Measurements from ENCODE around the gene LETM1. TPM values are rescaled to one million over a fixed set of nuclear protein-coding genes. Genes with fewer than 3 reads are reported as not detected.

Gene LETM1
- total and polyA plus RNA-seq, 2 experiments from 2014 or later: 23.3 to 68.9 TPM

DNA sequence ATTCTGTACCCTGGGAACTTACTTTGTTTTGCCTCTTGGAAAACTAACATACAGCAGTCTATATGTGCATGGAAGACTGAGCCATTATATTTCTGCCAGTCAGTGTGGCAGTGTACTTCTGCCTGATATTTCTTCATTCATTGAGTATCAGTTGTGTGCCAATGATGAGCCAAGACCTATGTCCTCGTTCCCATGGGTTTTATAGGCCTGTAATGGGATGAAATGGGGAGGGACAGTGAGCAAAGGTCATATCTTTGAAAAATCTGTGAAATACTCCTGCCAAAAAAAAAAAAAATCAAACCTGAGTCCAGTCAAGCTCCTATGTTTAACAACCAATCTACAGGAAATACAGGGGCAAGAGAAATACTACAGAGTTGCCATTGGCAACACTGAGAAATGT lies 24.4 kb upstream of the LETM1 start:
- H3K36me3 ChIP-seq (ENCODE audit: insufficient read depth): no peaks in the 10 kb centered on the region
- H2AFZ ChIP-seq: no peak overlapping the region
- Mint-ChIP-seq H3K4me3 (no peak overlapping the region), H3K36me3 (ENCODE audit: low read depth) (peaks cover 2% of the 10 kb centered on the region; the same call in 2 of the 3 replicates), H3K4me1 (peaks cover 18% of the 10 kb centered on the region), H3K27me3 (ENCODE audit: insufficient read depth, low read depth, poor library complexity) (peaks cover 10% of the 10 kb centered on the region), H3K9me3 (no peaks in the 10 kb centered on the region), H3K27ac (no peak overlapping the region)
- DNase-seq (ENCODE audit: low spot score): no peak
- no peaks in the 10 kb centered on the region for H3K9me2 ChIP-seq (ENCODE audit: insufficient read depth)
- no peaks in the 10 kb centered on the region for H3F3A ChIP-seq (replicated peaks; ENCODE audit: low read depth)
- peaks cover 99% of the 10 kb centered on the region for H3K79me2 ChIP-seq (replicated peaks; ENCODE audit: insufficient read depth)
- no peak overlapping the region for H3K27ac ChIP-seq (ENCODE audit: low read depth)
- no peak for TF ChIP-seq JUNB (IDR thresholded peaks at IDR 0.05; ENCODE audit: unreplicated experiment)
- no peak for TF ChIP-seq CREB1 (CRISPR knock-in tag; IDR thresholded peaks at IDR 0.05; ENCODE audit: low read depth)
- TF ChIP-seq ZNF331 (CRISPR knock-in tag; IDR thresholded peaks at IDR 0.05; ENCODE audit: low read depth): no peak
- TF ChIP-seq, protein P1, sequence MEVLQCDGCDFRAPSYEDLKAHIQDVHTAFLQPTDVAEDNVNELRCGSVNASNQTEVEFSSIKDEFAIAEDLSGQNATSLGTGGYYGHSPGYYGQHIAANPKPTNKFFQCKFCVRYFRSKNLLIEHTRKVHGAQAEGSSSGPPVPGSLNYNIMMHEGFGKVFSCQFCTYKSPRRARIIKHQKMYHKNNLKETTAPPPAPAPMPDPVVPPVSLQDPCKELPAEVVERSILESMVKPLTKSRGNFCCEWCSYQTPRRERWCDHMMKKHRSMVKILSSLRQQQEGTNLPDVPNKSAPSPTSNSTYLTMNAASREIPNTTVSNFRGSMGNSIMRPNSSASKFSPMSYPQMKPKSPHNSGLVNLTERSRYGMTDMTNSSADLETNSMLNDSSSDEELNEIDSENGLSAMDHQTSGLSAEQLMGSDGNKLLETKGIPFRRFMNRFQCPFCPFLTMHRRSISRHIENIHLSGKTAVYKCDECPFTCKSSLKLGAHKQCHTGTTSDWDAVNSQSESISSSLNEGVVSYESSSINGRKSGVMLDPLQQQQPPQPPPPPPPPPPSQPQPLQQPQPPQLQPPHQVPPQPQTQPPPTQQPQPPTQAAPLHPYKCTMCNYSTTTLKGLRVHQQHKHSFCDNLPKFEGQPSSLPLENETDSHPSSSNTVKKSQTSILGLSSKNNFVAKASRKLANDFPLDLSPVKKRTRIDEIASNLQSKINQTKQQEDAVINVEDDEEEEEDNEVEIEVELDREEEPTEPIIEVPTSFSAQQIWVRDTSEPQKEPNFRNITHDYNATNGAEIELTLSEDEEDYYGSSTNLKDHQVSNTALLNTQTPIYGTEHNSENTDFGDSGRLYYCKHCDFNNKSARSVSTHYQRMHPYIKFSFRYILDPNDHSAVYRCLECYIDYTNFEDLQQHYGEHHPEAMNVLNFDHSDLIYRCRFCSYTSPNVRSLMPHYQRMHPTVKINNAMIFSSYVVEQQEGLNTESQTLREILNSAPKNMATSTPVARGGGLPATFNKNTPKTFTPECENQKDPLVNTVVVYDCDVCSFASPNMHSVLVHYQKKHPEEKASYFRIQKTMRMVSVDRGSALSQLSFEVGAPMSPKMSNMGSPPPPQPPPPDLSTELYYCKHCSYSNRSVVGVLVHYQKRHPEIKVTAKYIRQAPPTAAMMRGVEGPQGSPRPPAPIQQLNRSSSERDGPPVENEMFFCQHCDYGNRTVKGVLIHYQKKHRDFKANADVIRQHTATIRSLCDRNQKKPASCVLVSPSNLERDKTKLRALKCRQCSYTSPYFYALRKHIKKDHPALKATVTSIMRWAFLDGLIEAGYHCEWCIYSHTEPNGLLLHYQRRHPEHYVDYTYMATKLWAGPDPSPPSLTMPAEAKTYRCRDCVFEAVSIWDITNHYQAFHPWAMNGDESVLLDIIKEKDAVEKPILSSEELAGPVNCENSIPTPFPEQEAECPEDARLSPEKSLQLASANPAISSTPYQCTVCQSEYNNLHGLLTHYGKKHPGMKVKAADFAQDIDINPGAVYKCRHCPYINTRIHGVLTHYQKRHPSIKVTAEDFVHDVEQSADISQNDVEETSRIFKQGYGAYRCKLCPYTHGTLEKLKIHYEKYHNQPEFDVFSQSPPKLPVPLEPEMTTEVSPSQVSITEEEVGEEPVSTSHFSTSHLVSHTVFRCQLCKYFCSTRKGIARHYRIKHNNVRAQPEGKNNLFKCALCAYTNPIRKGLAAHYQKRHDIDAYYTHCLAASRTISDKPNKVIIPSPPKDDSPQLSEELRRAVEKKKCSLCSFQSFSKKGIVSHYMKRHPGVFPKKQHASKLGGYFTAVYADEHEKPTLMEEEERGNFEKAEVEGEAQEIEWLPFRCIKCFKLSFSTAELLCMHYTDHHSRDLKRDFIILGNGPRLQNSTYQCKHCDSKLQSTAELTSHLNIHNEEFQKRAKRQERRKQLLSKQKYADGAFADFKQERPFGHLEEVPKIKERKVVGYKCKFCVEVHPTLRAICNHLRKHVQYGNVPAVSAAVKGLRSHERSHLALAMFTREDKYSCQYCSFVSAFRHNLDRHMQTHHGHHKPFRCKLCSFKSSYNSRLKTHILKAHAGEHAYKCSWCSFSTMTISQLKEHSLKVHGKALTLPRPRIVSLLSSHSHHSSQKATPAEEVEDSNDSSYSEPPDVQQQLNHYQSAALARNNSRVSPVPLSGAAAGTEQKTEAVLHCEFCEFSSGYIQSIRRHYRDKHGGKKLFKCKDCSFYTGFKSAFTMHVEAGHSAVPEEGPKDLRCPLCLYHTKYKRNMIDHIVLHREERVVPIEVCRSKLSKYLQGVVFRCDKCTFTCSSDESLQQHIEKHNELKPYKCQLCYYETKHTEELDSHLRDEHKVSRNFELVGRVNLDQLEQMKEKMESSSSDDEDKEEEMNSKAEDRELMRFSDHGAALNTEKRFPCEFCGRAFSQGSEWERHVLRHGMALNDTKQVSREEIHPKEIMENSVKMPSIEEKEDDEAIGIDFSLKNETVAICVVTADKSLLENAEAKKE (CRISPR knock-in tag; IDR thresholded peaks at IDR 0.05): no peak
- no peak for TF ChIP-seq NANOG (IDR thresholded peaks at IDR 0.05; ENCODE audit: borderline replicate concordance)
- no peak for TF ChIP-seq EZH2 (IDR thresholded peaks at IDR 0.05; ENCODE audit: low read depth, unreplicated experiment)
- TF ChIP-seq ZNF114 (CRISPR knock-in tag; IDR thresholded peaks at IDR 0.05): no peak
- TF ChIP-seq POLR2AphosphoS5 (IDR thresholded peaks at IDR 0.05; ENCODE audit: low read depth): no peak
- TF ChIP-seq EZH2phosphoT487 (IDR thresholded peaks at IDR 0.05; ENCODE audit: unreplicated experiment): no peak
- TF ChIP-seq, protein P2, sequence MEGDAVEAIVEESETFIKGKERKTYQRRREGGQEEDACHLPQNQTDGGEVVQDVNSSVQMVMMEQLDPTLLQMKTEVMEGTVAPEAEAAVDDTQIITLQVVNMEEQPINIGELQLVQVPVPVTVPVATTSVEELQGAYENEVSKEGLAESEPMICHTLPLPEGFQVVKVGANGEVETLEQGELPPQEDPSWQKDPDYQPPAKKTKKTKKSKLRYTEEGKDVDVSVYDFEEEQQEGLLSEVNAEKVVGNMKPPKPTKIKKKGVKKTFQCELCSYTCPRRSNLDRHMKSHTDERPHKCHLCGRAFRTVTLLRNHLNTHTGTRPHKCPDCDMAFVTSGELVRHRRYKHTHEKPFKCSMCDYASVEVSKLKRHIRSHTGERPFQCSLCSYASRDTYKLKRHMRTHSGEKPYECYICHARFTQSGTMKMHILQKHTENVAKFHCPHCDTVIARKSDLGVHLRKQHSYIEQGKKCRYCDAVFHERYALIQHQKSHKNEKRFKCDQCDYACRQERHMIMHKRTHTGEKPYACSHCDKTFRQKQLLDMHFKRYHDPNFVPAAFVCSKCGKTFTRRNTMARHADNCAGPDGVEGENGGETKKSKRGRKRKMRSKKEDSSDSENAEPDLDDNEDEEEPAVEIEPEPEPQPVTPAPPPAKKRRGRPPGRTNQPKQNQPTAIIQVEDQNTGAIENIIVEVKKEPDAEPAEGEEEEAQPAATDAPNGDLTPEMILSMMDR (conservative IDR thresholded peaks at IDR 0.05; ENCODE audit: low read depth in 2 of 2): no peak
- TF ChIP-seq, protein P3, sequence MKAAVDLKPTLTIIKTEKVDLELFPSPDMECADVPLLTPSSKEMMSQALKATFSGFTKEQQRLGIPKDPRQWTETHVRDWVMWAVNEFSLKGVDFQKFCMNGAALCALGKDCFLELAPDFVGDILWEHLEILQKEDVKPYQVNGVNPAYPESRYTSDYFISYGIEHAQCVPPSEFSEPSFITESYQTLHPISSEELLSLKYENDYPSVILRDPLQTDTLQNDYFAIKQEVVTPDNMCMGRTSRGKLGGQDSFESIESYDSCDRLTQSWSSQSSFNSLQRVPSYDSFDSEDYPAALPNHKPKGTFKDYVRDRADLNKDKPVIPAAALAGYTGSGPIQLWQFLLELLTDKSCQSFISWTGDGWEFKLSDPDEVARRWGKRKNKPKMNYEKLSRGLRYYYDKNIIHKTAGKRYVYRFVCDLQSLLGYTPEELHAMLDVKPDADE (IDR thresholded peaks at IDR 0.05): no peak
- no peaks in the 10 kb centered on the region for H3K27me3 ChIP-seq (ENCODE audit: insufficient read depth)
- H4K20me1 ChIP-seq (replicated peaks; ENCODE audit: insufficient read depth): peaks cover 71% of the 10 kb centered on the region
- H3K4me1 ChIP-seq (ENCODE audit: insufficient read depth): no peaks in the 10 kb centered on the region
- H3K4me3 ChIP-seq: no peak overlapping the region
- H3K4me2 ChIP-seq: no peak overlapping the region
- no peak for ATAC-seq

All from GM23338 (cell line).